ENCODE data around the gene PDE8B.

DNA sequence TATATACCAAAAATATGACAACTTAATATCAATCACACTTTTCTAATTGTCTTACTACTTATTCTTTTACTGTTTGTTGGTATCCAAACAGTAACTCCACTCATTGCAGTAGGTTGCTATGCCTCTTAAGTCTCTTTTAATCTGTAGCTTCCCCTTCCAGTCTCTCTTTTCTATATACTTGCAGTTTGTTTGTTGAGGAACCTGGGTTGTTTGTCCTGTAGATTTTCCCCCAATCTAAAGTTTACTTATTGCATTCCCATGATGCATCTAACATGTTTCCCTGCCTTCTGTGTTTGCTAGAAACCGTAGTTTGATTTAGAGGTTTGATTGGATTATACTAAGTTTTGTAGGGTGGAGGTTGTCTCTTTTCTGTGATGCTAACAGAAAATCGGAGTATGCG is 10.6 kb downstream of the PDE8B start:
- no peak for TF ChIP-seq POLR2A (IDR thresholded peaks at IDR 0.05)
- no peak for TF ChIP-seq CTCF (IDR thresholded peaks at IDR 0.05)
